Gastrocnemius medialis (tissue), 4 donors: ENCODE results near the gene CHMP2A. TPM values are rescaled to one million over a fixed set of nuclear protein-coding genes. Genes with fewer than 3 reads are reported as not detected.
A peak's percentile ranks its signal among the peaks of the same experiment; 100 is the strongest.
"Not testable (repeated sequence)": the region's sequence is repeated elsewhere in the genome, so short reads cannot be mapped to it uniquely, and the experiment has no call there.

Experiments used
- ATAC-seq, 2 donors: fragments of 150-250 bp; one replicate each; pipeline ENCODE4 v1.9.1; 2016
- DNase-seq, 2 donors: peaks; one replicate each; pipeline ENCODE4 v3.0.0-alpha.2; 2019
- H3K27ac ChIP-seq, 4 donors: fragments of 200-600 bp; sonication (generic); 1 replicate in 1 of 4; 2 replicates in 3 of 4; pipeline ENCODE4 v1.5.1; 2016 to 2018; ENCODE audit warnings: mild to moderate bottlenecking in 2 of 4, moderate library complexity in 1 of 4
- H3K27me3 ChIP-seq, 3 donors: fragments of 200-600 bp; sonication (generic) in 2 of 3; 1 replicate in 1 of 3; 2 replicates in 2 of 3; pipeline versions ENCODE4 v1.5.1 to v1.6.0; 2016 to 2019; ENCODE audit warnings: mild to moderate bottlenecking in 1 of 3, moderate library complexity in 1 of 3
- H3K36me3 ChIP-seq, 2 donors: fragments of 200-600 bp; sonication (generic) in 1 of 2; one replicate each; pipeline ENCODE4 v1.5.1; 2017 to 2018
- H3K4me1 ChIP-seq, 2 donors: fragments of 200-600 bp; sonication (generic) in 1 of 2; one replicate each; pipeline ENCODE4 v1.5.1; 2016 to 2017; ENCODE audit warnings: mild to moderate bottlenecking in 2 of 2
- H3K4me3 ChIP-seq, 4 donors: fragments of 200-600 bp; sonication (generic) in 3 of 4; 1 replicate in 1 of 4; 2 replicates in 3 of 4; pipeline ENCODE4 v1.5.1; 2016 to 2019; ENCODE audit warnings: mild to moderate bottlenecking in 2 of 4
- H3K9me3 ChIP-seq, 3 donors: fragments of 200-600 bp; sonication (generic) in 2 of 3; 1 replicate in 1 of 3; 2 replicates in 2 of 3; pipeline ENCODE4 v1.5.1; 2016 to 2019
- POLR2A ChIP-seq, 2 donors: fragments of 450-650 bp; IDR thresholded peaks; one replicate each; pipeline ENCODE4 v1.6.1; 2017; ENCODE audit warnings: antibody characterized with exemption in 2 of 2, mild to moderate bottlenecking in 2 of 2, moderate library complexity in 2 of 2
- in situ Hi-C, 4 donors: fragments of 200-750 bp; cut with MboI; loops; one replicate each; pipeline versions ENCODE4 v1.15.0 to v1.8.0; 2017; ENCODE audit warnings: low sequenced_read_pairs in 4 of 4
- intact Hi-C: fragments of 100-400 bp; cut with DNase I; formaldehyde crosslinking; loops from one replicate; pipeline ENCODE4 v1.15.1; 2023; ENCODE audit warnings: low total_unique reads
- total RNA-seq, 4 donors: library from RNA; depleted of rRNA; stranded (reverse); fragments of >200 nt; gene quantifications; one replicate each; pipeline versions ENCODE4 v1.1.0 to v1.2.3, GENCODE V29; 2016
- TF ChIP-seq, protein P1 (sequence below), 5 experiments: fragments of 450-650 bp in 3 of 5; fragments of 200-600 bp in 2 of 5; sonication (generic) in 2 of 5; IDR thresholded peaks in 4 of 5; conservative IDR thresholded peaks in 1 of 5; 1 replicate in 4 of 5; 2 replicates in 1 of 5; pipeline ENCODE4 v1.5.1; 2016 to 2019; ENCODE audit warnings: antibody characterized with exemption in 5 of 5, mild to moderate bottlenecking in 3 of 5, moderate library complexity in 3 of 5

The CHMP2A gene
- total RNA-seq, 4 donors from 2014 or later, result 82.3 to 165 (median 113) TPM

DNA sequence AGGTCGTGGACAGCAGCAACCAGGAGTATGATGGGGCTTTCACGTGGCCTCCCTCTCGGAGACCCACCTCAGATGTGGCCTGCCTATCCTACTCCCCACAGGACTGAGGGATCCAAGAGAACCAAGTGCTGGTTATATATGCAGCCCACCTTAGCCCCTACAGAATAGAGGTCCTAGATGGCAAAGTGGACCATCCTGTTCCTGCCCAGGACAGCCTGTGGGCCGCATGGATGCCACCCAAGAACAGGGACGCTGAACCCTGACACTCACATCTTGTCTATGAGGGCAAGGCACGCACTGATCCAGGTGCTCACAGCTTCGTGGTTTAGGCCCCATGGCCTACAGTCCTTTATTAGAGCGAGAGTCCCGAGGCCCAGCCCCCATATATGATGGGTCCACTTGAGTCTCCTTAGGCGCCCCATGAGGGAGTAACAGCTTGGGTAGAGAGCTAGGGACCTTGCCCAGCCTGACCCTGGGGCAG lies 41.7 kb downstream of the CHMP2A start:
- Histone ChIP-seq H3K27ac (peak overlapping the region in 3 of 4 donors; percentile 66 to 69 (median 66)), H3K4me1 (peaks cover 22 to 27% of the 10 kb centered on the region in 2 donors), H3K36me3 (peaks cover 0 to 15% of the 10 kb centered on the region in 2 donors), H3K27me3 (no peaks in the 10 kb centered on the region), H3K9me3 (no peaks in the 10 kb centered on the region), H3K4me3 (no peak overlapping the region)
- no peak for DNase-seq
- TF ChIP-seq POLR2A (IDR thresholded peaks at IDR 0.05), result no peak
- TF ChIP-seq, protein P1, sequence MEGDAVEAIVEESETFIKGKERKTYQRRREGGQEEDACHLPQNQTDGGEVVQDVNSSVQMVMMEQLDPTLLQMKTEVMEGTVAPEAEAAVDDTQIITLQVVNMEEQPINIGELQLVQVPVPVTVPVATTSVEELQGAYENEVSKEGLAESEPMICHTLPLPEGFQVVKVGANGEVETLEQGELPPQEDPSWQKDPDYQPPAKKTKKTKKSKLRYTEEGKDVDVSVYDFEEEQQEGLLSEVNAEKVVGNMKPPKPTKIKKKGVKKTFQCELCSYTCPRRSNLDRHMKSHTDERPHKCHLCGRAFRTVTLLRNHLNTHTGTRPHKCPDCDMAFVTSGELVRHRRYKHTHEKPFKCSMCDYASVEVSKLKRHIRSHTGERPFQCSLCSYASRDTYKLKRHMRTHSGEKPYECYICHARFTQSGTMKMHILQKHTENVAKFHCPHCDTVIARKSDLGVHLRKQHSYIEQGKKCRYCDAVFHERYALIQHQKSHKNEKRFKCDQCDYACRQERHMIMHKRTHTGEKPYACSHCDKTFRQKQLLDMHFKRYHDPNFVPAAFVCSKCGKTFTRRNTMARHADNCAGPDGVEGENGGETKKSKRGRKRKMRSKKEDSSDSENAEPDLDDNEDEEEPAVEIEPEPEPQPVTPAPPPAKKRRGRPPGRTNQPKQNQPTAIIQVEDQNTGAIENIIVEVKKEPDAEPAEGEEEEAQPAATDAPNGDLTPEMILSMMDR (IDR thresholded peaks at IDR 0.05 in 4 of 5, conservative IDR thresholded peaks at IDR 0.05 in 1 of 5), result no peak
- intact Hi-C loops (no loop called here), in situ Hi-C loops (no loop called here)
- ATAC-seq, result no peak

DNA sequence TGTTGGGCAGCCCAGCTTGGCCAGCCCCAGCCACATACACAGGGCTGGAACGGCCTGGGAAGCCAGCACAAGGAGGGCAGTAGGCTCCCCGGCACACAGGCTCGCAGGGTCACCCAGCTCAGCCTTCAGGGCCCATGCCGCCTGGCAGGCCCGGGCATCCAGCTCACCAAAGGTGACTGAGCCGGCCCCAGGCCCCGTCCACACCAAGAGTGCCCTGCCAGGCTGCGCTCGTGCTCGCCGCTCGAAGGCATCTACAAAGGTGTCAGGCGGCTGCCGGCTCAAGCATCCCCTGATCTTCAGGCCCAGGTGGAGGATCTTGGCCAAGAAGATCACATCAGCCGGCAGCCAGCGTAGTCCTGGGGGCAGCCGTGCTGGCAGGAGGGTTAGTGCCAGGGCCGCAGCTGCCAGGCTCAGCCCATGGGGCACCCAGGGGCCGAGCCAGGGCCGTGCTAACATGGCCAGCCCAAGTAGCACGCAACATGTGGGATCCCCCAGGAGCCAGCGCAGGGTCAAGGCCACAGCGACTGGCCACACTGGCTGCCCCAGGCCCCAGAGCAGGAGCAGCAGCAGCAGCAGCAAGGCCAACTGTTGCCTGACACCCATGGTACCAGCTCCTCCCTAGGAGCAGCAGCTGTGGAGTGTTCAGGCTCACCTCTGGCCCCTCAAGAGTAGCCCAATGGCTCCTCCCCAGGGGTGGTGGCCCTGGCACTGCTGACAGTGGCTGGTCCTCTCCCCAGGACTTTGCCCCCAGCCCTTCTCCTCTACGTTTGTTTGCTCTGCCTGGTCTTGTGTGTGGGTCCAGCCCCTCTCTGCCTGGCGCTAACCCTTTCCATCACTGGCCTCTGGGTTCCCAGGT lies 43.3 kb downstream of the CHMP2A start, which contains the start of gene SLC27A5:
Gene SLC27A5 (minus strand): TSS at position 640 of the 856 bp plus-strand sequence. CDS start 37 bp downstream, at position 603.
- in situ Hi-C loops (no loop called here), intact Hi-C loops (no loop called here)
- Histone ChIP-seq H3K4me3 (no peak within 1 kb of the TSS), H3K36me3 (peaks cover 0 to 5% of the 10 kb centered on the region in 2 donors), H3K4me1 (peaks cover 15 to 18% of the 10 kb centered on the region in 2 donors), H3K27ac (no peak within 1 kb of the TSS), H3K9me3 (no peaks in the 10 kb centered on the region), H3K27me3 (no peaks in the 10 kb centered on the region)
- TF ChIP-seq, protein P1 (IDR thresholded peaks at IDR 0.05 in 4 of 5, conservative IDR thresholded peaks at IDR 0.05 in 1 of 5), result no peak
- no peak for TF ChIP-seq POLR2A (IDR thresholded peaks at IDR 0.05)
- no peak for DNase-seq
- ATAC-seq, result no peak

DNA sequence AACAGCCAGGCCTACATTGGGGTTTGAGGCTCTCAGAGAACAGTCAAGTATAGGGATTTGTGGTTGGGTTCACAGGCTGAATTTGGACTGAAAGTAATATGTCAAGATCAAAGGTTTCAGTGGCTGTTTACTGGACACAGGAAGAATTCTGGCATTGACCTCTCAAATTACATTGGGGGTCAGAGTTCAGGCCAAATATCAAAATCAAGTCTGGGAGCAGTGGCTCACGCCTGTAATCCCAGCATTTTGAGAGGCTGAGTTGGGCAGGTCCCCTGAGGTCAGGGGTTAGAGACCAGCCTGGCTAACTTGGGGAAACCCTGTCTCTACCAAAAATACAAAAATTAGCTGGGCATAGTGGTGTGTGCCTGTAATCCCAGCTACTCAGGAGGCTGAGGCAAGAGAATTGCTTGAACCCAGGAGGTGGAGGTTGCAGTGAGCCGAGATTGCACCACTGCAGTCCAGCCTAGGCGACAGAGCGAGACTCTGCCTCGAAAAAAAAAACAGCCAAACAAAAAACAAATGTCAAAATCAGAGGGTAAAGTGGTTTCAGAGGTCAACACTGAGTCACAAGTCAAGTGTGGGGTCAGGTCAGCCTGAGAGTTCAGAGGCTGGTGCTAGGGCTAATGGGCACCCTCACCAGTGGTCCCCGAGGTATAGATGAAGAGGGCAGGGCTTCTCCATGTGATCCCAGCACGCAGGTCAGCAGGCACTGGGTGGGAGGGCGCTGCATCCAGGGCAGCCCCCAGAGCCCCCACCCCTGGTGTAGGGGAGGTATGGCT lies 44.6 kb downstream of the CHMP2A start:
- TF ChIP-seq POLR2A (IDR thresholded peaks at IDR 0.05), result no peak
- TF ChIP-seq, protein P1 (IDR thresholded peaks at IDR 0.05 in 4 of 5, conservative IDR thresholded peaks at IDR 0.05 in 1 of 5), result no peak
- intact Hi-C loops, result no loop called here

DNA sequence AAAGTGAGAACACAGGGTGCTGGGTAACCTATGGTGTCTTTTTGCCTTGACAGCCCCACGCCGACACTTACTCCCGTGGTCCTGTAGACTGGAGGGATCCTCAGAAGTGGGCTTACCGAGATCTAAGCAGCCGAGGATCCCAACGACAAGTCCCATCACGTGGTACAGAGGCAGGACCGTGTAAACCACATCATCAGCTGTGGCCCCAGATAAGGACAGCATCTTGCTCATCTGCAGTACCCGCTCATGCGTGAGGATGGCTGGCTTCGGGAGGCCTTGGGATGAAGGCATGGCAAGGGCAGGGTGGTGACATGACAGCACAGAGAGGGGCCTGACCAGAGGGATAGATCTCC lies 45.2 kb downstream of the CHMP2A start:
- Histone ChIP-seq H3K9me3 (no peaks in the 10 kb centered on the region), H3K27me3 (no peaks in the 10 kb centered on the region), H3K27ac (no peak overlapping the region), H3K4me1 (peaks cover 3 to 4% of the 10 kb centered on the region in 2 donors), H3K4me3 (no peak overlapping the region), H3K36me3 (no peaks in the 10 kb centered on the region)
- TF ChIP-seq, protein P1 (IDR thresholded peaks at IDR 0.05 in 4 of 5, conservative IDR thresholded peaks at IDR 0.05 in 1 of 5), result no peak
- TF ChIP-seq POLR2A (IDR thresholded peaks at IDR 0.05), result no peak
- ATAC-seq (no peak), DNase-seq (no peak)
- in situ Hi-C loops, result no loop called here
- intact Hi-C loops, result no loop called here

More for the DNA sequence above, 44.6 kb downstream of the CHMP2A start:
- Histone ChIP-seq H3K27ac (no peak overlapping the region), H3K36me3 (no peaks in the 10 kb centered on the region), H3K4me1 (peaks cover 4 to 8% of the 10 kb centered on the region in 2 donors), H3K27me3 (no peaks in the 10 kb centered on the region), H3K4me3 (no peak overlapping the region), H3K9me3 (no peaks in the 10 kb centered on the region)
- no peak for ATAC-seq
- in situ Hi-C loops, result no loop called here
- no peak for DNase-seq

DNA sequence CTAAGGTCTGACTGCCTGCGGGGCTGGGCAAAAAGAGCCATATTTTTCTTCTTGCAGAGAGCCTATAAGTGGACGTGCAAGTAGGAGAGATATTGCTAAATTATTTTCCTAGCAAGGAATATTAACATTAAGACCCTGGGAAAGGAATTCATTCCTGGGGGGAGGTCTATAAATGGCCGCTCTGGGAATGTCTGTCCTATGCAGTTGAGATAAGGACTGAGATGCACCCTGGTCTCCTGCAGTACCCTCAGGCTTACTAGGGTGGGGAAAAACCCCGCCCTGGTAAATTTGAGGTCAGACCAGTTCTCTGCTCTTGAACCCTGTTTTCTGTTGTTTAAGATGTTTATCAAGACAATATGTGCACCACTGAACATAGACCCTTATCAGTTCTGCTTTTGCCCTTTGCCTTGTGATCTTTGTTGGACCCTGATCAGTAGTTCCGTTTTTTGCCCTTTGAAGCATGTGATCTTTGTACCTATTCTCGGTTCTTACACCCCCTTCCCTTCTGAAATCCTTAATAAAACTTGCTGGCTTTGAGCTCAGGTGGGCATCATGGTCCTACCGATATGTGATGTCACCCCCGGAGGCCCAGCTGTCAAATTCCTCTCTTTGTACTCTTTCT lies 47.2 kb downstream of the CHMP2A start:
- H3K27ac ChIP-seq, H3K36me3 ChIP-seq, DNase-seq, H3K27me3 ChIP-seq, H3K9me3 ChIP-seq, ATAC-seq, H3K4me3 ChIP-seq, H3K4me1 ChIP-seq, intact Hi-C loops, in situ Hi-C loops: not testable (repeated sequence)
